ENCODE measurements around the gene RAET1L.
"Not testable (repeated sequence)": the region's sequence is repeated elsewhere in the genome, so short reads cannot be mapped to it uniquely, and the experiment has no call there.

Gene RAET1L

GRCh38 chr6:150043501-150044412 lies 18.4 kb upstream of the RAET1L start:
- DNase-seq = no peak

GRCh38 chr6:150043096-150043495 lies 17.8 kb upstream of the RAET1L start:
- DNase-seq = no peak

GRCh38 chr6:150038202-150039062 lies 13.1 kb upstream of the RAET1L start:
- DNase-seq = no peak

- no peak for DNase-seq
Observed at GRCh38 chr6:150037526-150038201, 12.3 kb upstream of the RAET1L start.

- no peak for DNase-seq
Observed at GRCh38 chr6:150036081-150036480, 10.7 kb upstream of the RAET1L start.

- DNase-seq = no peak
Observed at GRCh38 chr6:150033207-150033771, 8.0 kb upstream of the RAET1L start.

- no peak for DNase-seq
Observed at GRCh38 chr6:150032598-150032997, 7.3 kb upstream of the RAET1L start.

- DNase-seq = no peak
Observed at GRCh38 chr6:150030611-150031010, 5.3 kb upstream of the RAET1L start.

- DNase-seq = no peak
Observed at GRCh38 chr6:150029749-150030148, 4.4 kb upstream of the RAET1L start.

- no peak for DNase-seq
Observed at GRCh38 chr6:150029276-150029675, 3.9 kb upstream of the RAET1L start.

- DNase-seq = no peak
Observed at GRCh38 chr6:150028799-150029198, 3.5 kb upstream of the RAET1L start.

GRCh38 chr6:150027806-150028565 lies 2.7 kb upstream of the RAET1L start:
- DNase-seq = no peak

- DNase-seq = no peak
Observed at GRCh38 chr6:150026976-150027805, 1.9 kb upstream of the RAET1L start.

GRCh38 chr6:150024646-150025155 lies 631 bp downstream of the RAET1L start:
- no peak for DNase-seq

GRCh38 chr6:150024021-150024420 lies 1.3 kb downstream of the RAET1L start:
- DNase-seq = not testable (repeated sequence)

- DNase-seq = not testable (repeated sequence)
Observed at GRCh38 chr6:150021870-150022269, 3.5 kb downstream of the RAET1L start.

GRCh38 chr6:150018846-150019580 lies 6.3 kb downstream of the RAET1L start:
- no peak for DNase-seq

GRCh38 chr6:150017186-150017521 lies 8.2 kb downstream of the RAET1L start:
- DNase-seq = not testable (repeated sequence)

GRCh38 chr6:150016324-150017185 lies 8.8 kb downstream of the RAET1L start:
- no peak for DNase-seq

Data from activated CD4-positive, CD25-positive, alpha-beta regulatory T cell treated with anti-CD3 and anti-CD28 coated beads, Interleukin-2, amount 50 U/mL, for 72 hours (primary cell).